SW 1271 (cell line): ENCODE measurements around the gene MARCHF10.

Source experiments
- DNase-seq, 2 experiments: peaks; one replicate each; lab custom pipeline; 2025; lab: John Stamatoyannopoulos, UW

MARCHF10 gene

DNA sequence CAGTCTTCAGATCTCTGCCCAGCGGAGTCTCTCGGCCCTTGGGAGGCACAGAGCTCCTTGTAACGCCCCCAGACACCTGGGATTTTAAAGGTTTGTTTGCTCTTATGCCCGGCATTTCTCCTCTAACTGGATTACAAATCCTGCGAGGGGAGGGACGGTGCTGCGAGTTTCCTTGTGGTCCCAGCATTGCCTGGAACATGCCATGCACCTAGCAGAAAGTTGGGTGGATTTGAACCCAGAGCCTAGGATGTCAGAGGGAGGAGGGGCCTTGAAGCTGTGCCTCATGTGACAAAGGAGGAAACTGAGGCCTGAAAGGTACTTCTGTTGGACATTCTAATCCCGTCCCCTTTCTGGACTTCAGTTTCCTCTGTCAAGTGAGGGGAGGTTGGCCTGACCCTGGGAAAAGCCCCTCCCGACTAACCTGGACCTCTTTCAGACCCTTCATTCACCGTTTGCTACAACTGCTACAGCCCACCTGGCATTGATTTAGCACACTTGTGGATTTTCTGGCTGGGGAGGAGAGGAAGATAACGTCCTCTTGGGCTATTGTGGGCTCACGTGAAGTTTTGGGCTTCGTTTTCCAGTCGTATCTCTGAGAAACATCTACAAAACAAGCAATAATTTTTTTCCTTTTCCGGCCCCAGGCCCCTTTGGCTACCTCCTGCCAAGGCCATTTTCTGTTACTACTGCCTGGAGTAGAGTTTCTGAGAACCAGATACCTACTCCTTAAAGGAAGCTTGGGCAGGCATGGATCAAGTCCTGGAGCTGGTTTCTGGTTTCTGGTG is 149.8 kb downstream of the MARCHF10 start:
- DNase-seq: no peak

DNA sequence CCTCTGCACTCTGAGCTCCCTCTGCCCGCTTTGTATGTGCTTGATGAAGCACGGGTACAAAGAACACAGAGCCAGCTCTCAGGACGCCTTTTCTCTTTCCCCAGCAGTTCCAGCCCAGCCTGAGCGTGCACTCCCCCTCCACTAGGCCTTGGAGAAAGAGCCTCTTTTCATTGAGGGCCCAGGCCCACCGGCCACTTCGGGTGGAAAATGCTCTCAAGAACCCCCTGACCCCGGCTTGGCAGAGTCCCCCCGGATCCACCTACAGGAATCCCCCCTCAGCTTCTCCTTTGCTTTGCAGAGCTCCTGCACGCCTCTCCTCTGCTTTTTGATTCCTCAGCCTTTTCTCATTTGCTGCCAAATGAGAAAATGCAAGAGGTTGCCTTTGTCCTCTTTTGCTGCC is 150.4 kb downstream of the MARCHF10 start:
- no peak for DNase-seq

DNA sequence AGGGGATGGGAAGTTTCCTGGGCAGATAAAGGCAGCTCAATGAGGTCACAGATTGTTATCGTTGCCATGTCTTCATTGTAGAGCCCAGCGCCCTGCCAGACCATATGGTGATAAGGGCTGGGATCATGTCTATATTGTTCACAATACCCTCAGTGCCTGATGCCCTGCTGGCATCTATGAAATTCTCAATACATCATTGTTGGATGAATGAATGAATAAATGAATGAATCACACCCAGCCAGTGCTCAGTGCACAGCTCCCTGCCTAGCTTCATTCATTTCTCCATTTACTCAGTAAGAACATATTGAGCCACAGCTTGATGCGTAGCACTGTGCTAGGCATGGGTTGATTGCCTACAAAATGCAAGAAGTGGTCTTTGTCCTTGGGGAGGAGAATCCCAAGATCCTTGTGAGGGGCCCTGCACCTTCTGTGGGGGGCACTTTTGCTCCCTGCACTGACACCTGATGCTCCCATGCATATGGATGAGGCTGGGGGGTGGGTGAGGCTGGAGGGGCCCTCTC is 150.9 kb downstream of the MARCHF10 start:
- DNase-seq: no peak

DNA sequence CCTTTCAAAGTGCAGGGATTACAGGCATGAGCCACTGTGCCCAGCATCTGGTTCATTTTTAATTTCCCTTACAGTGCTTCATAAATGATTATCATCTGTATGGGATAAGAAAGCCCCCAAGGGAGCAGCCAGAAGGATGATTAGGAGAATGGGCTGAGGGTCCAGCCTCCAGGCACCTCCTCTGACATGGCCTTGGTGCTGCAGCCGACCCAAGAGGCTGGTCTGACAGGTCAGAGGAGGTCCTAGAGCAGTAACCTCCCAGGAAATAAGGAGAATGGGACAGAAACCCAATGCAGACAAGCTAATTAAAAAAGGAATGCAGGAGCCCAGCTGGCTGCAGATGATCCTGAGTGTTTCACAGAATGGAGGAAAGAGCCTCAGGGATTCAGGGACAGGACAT is 151.7 kb downstream of the MARCHF10 start:
- DNase-seq: no peak

DNA sequence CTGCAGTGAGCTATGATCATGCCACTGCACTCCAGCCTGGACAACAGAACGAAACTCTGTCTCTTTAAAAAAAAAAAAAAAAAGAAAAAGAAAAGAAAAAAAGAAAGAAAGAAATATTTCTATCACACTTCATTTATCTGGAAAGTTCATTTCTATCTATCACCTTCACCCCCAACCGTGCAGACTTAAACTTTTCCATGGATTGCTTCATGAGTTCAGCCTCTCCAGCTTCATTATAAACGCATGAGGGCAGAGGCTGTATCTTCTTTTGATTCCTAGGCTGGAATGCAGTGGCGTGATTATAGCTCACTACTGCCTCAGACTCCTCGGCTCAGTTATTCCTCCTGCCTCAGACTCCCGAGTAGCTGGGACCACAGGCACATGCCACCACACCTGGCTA is 152.5 kb downstream of the MARCHF10 start:
- no peak for DNase-seq

DNA sequence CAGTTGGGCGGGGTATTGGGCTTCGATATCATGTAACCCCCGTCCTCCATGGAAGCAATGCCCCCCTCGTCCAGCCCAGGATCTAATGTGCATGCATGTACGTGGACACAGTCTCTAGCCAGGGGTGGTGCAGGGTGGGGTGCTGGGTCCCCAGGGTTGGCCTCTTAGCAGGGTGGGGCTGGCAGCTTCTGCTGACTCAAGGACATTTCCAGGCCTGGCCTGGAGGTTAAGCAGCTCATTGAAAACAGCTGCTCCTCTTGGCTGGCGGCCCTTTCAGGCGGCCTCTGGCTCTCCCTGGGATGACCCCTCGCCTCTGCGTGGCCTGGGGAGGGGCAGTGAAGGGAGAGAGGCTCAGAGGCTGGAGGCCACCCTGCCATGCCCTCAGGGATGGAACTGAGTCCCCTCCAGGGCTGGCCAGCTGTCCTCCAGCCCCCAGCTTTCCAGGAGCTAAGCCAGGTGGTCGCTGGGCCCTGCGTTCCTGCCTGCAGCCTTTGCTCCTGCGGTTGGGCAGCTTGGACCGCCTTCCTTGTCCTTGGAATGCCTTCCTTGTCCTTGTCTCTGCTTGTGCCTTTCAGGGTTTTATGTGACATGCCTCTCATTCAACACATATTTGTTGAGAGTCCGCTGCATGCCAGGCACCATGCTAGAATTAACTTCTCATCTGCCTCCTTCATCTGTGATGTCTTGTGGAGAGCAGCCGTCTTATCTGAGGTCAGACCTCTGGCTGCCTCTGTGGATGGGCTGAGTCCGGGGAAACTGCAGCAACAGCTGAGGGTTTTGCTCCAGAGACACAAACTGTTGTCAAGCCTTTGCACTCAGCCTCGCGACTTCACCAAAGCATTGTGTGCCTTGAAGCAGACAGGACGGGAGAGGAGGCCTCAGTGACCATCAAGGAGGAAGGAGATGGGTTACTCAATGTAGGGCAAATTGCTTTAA is 154.0 kb downstream of the MARCHF10 start:
- DNase-seq: no peak

DNA sequence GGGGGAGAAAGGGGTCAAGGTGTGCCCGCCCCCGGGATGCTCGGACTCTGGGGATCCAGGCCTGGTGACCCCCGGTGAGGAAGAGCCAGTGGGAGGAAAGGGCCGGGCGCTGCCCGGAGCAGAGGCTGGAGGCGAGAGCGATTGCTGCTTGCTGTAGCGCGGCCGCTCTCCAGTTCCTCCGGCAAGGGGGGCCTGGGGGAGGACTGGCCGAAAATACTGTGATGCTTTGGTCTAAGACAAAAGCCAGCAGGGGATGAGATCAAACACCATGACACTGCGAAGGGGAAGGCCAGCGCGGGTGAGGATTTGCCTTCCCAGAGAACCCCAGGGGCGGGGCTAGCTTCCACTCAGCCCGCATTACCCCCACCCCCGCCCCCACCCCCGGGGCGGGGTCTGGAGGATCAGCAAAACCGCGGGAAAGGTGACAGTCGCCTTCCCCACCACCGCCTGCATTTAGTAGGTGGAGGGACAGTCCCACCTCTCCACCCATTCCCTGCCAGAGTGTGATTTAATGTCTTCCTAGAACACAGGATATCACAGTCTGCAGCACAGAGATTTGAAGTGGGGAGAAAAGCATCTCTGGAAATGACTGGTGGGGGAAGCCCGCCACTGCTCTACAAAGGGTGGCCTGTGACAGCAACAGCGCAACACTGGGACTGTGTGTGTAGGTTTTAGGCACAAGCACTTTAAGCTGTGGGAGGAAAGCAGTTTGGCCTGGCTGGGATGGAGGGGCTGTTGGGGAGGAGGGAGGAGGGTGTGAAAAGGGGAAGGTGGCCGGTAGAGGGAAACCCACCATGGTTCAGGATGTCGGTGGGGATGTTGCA is 154.9 kb downstream of the MARCHF10 start:
- DNase-seq: peak; percentile 40 to 55

DNA sequence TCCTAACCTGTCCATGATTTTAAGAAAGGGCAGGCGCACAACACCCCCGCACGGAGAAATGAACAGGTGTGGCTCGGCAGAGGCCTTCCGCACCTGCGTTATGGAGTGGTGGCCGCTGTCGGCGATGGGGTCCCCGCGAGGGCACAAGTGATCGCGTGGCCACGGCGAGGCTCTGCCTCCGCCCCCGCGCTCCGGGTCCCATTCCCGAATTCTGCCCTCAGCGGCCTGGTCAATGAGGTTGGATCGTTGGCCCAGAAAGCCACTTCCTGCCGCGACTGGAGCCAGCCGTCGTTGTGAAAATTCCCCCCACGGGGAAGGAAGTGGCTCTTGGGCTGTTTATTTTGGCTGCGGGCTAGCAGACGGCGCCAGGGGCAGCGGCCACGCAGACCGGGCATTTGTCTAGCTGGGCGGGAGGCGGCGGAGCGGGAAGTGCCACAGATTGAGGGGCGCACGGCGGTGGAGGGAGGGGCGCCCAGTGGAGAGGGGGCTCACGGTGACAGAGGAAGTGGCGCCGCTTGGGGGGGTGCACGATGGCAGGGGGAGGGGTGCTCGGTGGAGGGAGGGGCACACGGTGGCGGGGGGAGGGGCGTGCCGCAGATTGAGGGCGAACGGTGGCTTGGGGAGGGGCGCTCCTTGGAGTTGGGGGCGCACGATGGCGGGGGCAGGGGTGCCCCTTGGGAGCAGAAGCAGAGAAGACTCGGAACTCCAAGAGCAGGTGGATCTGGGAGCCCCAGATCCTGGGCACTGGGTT is 155.7 kb downstream of the MARCHF10 start:
- peak in 1 of 2 experiments; percentile 25 for DNase-seq
